PC-3 (cell line): ENCODE results near the gene STX16. TPM values are rescaled to one million over a fixed set of nuclear protein-coding genes. Genes with fewer than 3 reads are reported as not detected.

ENCODE experiments used
- ATAC-seq: fragments of 200-7000 bp; cut with Tn5 transposase; 2 replicates; pipeline ENCODE4 v1.9.1; 2020; ENCODE audit warnings: mild to moderate bottlenecking, moderate library complexity
- BruUV-seq: library from RNA; stranded (reverse); fragments of 400-500 nt; replicated peaks from 2 replicates; lab custom pipeline; 2021; lab: Mats Ljungman, UMichigan
- CTCF ChIA-PET: fragments of 300-600 bp; sonication (Branson Sonifier 250); formaldehyde crosslinking; loops from one replicate; lab custom pipeline; 2022; ENCODE audit warnings: antibody characterized with exemption; lab: Charles Lee
- POLR2A ChIA-PET: fragments of 300-600 bp; sonication (Branson Sonifier 250); formaldehyde crosslinking; loops from one replicate; lab custom pipeline; 2022; ENCODE audit warnings: antibody characterized with exemption; ENCODE audit not compliant: unreplicated experiment; lab: Charles Lee
- DNase-seq: peaks from one replicate; pipeline ENCODE4 v3.0.0-alpha.2; 2015
- H2AFZ ChIP-seq: fragments of 300-600 bp; sonication (generic); 2 replicates; pipeline ENCODE4 v1.6.0; 2016; ENCODE audit warnings: antibody characterized with exemption, low read length
- H3F3A ChIP-seq: fragments of 300-600 bp; sonication (generic); one replicate; pipeline ENCODE4 v1.6.0; 2017; ENCODE audit warnings: antibody characterized with exemption, low read length, control low read depth, mild to moderate bottlenecking; ENCODE audit not compliant: unreplicated experiment
- H3K27ac ChIP-seq: fragments of 300-600 bp; sonication (generic); 2 replicates; pipeline ENCODE4 v1.5.1; 2016; ENCODE audit warnings: mild to moderate bottlenecking, low read length
- H3K27me3 ChIP-seq: fragments of 300-600 bp; sonication (generic); 2 replicates; pipeline ENCODE4 v1.6.1; 2016; ENCODE audit warnings: low read length, mixed read lengths
- H3K36me3 ChIP-seq: fragments of 300-600 bp; sonication (generic); 2 replicates; pipeline ENCODE4 v1.6.1; 2016; ENCODE audit warnings: low read depth, mixed run types, low read length, mixed read lengths
- H3K4me1 ChIP-seq: fragments of 300-600 bp; sonication (generic); 2 replicates; pipeline ENCODE4 v1.5.1; 2016; ENCODE audit warnings: low read length; ENCODE audit not compliant: insufficient read depth
- H3K4me2 ChIP-seq: fragments of 300-600 bp; sonication (generic); 2 replicates; pipeline ENCODE4 v1.6.0; 2016; ENCODE audit warnings: low read length
- H3K4me3 ChIP-seq: fragments of 300-600 bp; sonication (generic); 2 replicates; pipeline ENCODE4 v1.5.1; 2016; ENCODE audit warnings: mild to moderate bottlenecking, low read length, mixed read lengths
- H3K79me2 ChIP-seq: fragments of 300-600 bp; sonication (generic); 2 replicates; pipeline ENCODE4 v1.6.1; 2017; ENCODE audit warnings: low read length, mixed read lengths
- H3K9ac ChIP-seq: fragments of 300-600 bp; sonication (generic); 2 replicates; pipeline ENCODE4 v1.6.0; 2016; ENCODE audit warnings: mild to moderate bottlenecking, low read length
- H3K9me2 ChIP-seq: fragments of 300-600 bp; sonication (generic); replicated peaks from 2 replicates; pipeline ENCODE4 v1.6.1; 2016; ENCODE audit warnings: mixed run types, low read length, mixed read lengths
- H3K9me3 ChIP-seq: fragments of 300-600 bp; sonication (generic); 2 replicates; pipeline ENCODE4 v1.6.1; 2016; ENCODE audit warnings: low read length, mixed read lengths
- H4K20me1 ChIP-seq: fragments of 300-600 bp; sonication (generic); 2 replicates; pipeline ENCODE4 v1.6.1; 2016; ENCODE audit warnings: low read length, mixed read lengths
- EZH2 ChIP-seq: fragments of 300-600 bp; sonication (generic); IDR thresholded peaks from one replicate; pipeline ENCODE4 v1.6.1; 2017; ENCODE audit warnings: antibody characterized with exemption, mild to moderate bottlenecking, low read length; ENCODE audit not compliant: unreplicated experiment
- EZH2phosphoT487 ChIP-seq: fragments of 300-600 bp; sonication (generic); IDR thresholded peaks from 2 replicates; pipeline ENCODE4 v1.6.1; 2018; ENCODE audit warnings: mild to moderate bottlenecking, antibody characterized with exemption, low read length, borderline replicate concordance
- intact Hi-C: fragments of 100-400 bp; cut with micrococcal nuclease; formaldehyde crosslinking; loops from 2 replicates; pipeline ENCODE4 v1.9.0; 2023
- total RNA-seq: library from RNA; depleted of rRNA; stranded (reverse); fragments of >200 nt; gene quantifications from 2 replicates; pipeline ENCODE4 v1.2.3, GENCODE V29; 2014
- TF ChIP-seq, protein P1 (sequence below): fragments of 300-600 bp; sonication (generic); conservative IDR thresholded peaks from 2 replicates; pipeline ENCODE4 v1.5.1; 2017; ENCODE audit warnings: antibody characterized with exemption, low read depth, mild to moderate bottlenecking, low read length

Gene STX16
- total RNA-seq, 1 experiment from 2014 or later, result 44.2 TPM

DNA sequence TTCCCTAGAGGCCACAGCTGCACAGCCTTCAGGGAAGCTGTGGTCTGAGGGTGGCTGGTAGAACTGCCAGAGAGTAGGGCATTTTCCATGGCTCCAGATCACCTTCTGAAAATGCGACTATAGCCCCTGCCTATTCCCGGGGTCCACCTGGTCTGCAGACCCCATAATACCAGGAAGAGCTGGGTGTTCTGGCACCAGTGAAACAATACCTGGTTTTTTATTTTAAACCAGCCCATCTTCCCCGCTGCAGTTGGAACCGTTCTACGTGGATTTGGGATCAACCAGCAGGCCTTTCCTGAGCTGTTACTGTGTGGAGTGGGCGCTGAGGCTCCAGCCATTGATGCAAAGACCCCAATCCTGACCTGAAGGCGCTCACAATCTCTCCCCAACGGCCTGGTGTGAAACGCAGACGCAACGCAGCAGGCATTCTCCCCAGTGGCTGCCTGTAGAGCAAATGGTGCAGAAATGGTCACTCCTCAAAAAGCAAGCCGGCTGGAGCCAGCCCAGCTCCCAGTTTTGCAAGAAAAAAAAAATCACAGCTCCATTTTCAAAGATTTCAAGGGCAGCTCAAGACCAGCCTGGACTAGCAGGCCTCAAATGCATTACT is 52.8 kb downstream of the STX16 start:
- no TSS peak for BruUV-seq
- no peak overlapping the region for H3K9ac ChIP-seq
- no peak for ATAC-seq
- H3K9me3 ChIP-seq, result no peaks in the 10 kb centered on the region
- H3K27ac ChIP-seq, result no peak overlapping the region
- no peak overlapping the region for H3K4me3 ChIP-seq
- no peak for DNase-seq
- H3K9me2 ChIP-seq, result no peaks in the 10 kb centered on the region
- no peaks in the 10 kb centered on the region for H3K79me2 ChIP-seq
- H3K4me2 ChIP-seq, result no peak overlapping the region
- H3K4me1 ChIP-seq, result no peaks in the 10 kb centered on the region
- peaks cover 28% of the 10 kb centered on the region for H3K36me3 ChIP-seq
- intact Hi-C loops, result no loop called here
- H2AFZ ChIP-seq, result no peak overlapping the region
- POLR2A ChIA-PET, result interaction anchor here (0.6 kb wide), 1 partner anchor 22 kb away, joined by 4 read pairs; no protein-coding TSS in a partner anchor
- H3F3A ChIP-seq, result no peaks in the 10 kb centered on the region
- H3K27me3 ChIP-seq, result no peaks in the 10 kb centered on the region
- no peaks in the 10 kb centered on the region for H4K20me1 ChIP-seq
- TF ChIP-seq, protein P1, sequence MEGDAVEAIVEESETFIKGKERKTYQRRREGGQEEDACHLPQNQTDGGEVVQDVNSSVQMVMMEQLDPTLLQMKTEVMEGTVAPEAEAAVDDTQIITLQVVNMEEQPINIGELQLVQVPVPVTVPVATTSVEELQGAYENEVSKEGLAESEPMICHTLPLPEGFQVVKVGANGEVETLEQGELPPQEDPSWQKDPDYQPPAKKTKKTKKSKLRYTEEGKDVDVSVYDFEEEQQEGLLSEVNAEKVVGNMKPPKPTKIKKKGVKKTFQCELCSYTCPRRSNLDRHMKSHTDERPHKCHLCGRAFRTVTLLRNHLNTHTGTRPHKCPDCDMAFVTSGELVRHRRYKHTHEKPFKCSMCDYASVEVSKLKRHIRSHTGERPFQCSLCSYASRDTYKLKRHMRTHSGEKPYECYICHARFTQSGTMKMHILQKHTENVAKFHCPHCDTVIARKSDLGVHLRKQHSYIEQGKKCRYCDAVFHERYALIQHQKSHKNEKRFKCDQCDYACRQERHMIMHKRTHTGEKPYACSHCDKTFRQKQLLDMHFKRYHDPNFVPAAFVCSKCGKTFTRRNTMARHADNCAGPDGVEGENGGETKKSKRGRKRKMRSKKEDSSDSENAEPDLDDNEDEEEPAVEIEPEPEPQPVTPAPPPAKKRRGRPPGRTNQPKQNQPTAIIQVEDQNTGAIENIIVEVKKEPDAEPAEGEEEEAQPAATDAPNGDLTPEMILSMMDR, result no peak
- TF ChIP-seq EZH2phosphoT487 (no peak), EZH2 (no peak)
- CTCF ChIA-PET, result no interaction called here

DNA sequence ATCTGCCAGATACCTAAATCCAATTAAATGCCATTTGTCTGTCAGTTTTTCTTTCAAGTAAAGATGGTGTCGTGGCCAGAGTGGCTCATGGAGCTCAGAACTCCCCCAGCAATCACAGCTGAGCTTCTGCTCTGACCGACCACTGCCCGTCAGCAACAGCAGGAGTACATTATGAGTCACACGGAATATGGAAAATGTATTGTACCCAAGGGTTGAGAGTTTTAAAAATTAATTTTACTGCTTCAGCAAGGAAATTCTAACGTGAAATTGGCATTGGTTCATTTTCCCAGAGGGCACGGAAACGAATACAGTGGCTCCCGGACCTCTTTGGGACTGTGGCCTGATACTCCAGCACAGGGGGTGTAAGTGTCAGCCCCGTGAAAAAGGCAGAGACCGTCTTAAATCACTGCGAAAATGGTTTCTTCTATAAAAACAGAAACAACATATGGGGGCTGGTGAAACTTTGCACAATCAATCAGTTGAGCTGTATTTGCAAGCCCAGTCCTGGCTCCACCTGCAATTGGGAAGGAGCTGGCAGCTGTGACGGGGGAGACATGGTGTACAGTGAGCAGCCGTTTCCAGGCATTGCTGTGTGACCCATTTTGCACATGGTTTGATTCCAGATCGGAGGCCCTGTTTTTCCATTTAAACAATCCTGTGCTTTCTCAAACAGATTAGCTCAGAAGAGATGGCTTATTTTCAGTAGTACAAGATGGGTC is 54.3 kb downstream of the STX16 start:
- Histone ChIP-seq H3K79me2 (no peaks in the 10 kb centered on the region), H2AFZ (no peak overlapping the region), H3K4me2 (no peak overlapping the region), H3K4me3 (no peak overlapping the region), H3K36me3 (peaks cover 26% of the 10 kb centered on the region), H3K4me1 (no peaks in the 10 kb centered on the region), H3K27me3 (no peaks in the 10 kb centered on the region), H3F3A (no peaks in the 10 kb centered on the region), H3K27ac (no peak overlapping the region), H3K9ac (no peak overlapping the region), H3K9me3 (no peaks in the 10 kb centered on the region), H3K9me2 (no peaks in the 10 kb centered on the region), H4K20me1 (no peaks in the 10 kb centered on the region)
- TF ChIP-seq EZH2, result no peak
- no peak for TF ChIP-seq EZH2phosphoT487
- TF ChIP-seq, protein P1, result no peak
- ChIA-PET POLR2A (no interaction called here), CTCF (no interaction called here)
- intact Hi-C loops, result no loop called here
- ATAC-seq (no peak), DNase-seq (no peak)
- no TSS peak for BruUV-seq
